ENCODE measurements around the gene CCDC47.

The CCDC47 gene

GRCh38 chr17:63741408-63742173 is 31.8 kb downstream of the CCDC47 start, which contains the start of gene STRADA (continued):
- TF ChIP-seq ZNF776 (tag by site-specific recombination; IDR thresholded peaks at IDR 0.05; ENCODE audit: borderline replicate concordance) = no peak
- no peak for TF ChIP-seq ZNF704 (tag by site-specific recombination; IDR thresholded peaks at IDR 0.05)
- TF ChIP-seq REPIN1 (tag by site-specific recombination; IDR thresholded peaks at IDR 0.05; ENCODE audit: low read depth) = peak; percentile 93; the same call in 1 of the 2 replicates
- TF ChIP-seq ZIC2 (tag by site-specific recombination; IDR thresholded peaks at IDR 0.05) = peak; percentile 89
- TF ChIP-seq OSR2 (tag by site-specific recombination; IDR thresholded peaks at IDR 0.05) = peak; percentile 39
- TF ChIP-seq, protein P1, sequence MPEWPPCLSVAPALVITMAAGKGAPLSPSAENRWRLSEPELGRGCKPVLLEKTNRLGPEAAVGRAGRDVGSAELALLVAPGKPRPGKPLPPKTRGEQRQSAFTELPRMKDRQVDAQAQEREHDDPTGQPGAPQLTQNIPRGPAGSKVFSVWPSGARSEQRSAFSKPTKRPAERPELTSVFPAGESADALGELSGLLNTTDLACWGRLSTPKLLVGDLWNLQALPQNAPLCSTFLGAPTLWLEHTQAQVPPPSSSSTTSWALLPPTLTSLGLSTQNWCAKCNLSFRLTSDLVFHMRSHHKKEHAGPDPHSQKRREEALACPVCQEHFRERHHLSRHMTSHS (tag by site-specific recombination; IDR thresholded peaks at IDR 0.05) = no peak
- TF ChIP-seq ZNF843 (tag by site-specific recombination; IDR thresholded peaks at IDR 0.05) = no peak; the same call in 1 of the 2 replicates
- TF ChIP-seq, protein P2, sequence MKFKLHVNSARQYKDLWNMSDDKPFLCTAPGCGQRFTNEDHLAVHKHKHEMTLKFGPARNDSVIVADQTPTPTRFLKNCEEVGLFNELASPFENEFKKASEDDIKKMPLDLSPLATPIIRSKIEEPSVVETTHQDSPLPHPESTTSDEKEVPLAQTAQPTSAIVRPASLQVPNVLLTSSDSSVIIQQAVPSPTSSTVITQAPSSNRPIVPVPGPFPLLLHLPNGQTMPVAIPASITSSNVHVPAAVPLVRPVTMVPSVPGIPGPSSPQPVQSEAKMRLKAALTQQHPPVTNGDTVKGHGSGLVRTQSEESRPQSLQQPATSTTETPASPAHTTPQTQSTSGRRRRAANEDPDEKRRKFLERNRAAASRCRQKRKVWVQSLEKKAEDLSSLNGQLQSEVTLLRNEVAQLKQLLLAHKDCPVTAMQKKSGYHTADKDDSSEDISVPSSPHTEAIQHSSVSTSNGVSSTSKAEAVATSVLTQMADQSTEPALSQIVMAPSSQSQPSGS (tag by site-specific recombination; IDR thresholded peaks at IDR 0.05; ENCODE audit: low read depth) = no peak
- TF ChIP-seq EGR2 (tag by site-specific recombination; IDR thresholded peaks at IDR 0.05; ENCODE audit: low read depth) = peak; percentile 93
- TF ChIP-seq, protein P3, sequence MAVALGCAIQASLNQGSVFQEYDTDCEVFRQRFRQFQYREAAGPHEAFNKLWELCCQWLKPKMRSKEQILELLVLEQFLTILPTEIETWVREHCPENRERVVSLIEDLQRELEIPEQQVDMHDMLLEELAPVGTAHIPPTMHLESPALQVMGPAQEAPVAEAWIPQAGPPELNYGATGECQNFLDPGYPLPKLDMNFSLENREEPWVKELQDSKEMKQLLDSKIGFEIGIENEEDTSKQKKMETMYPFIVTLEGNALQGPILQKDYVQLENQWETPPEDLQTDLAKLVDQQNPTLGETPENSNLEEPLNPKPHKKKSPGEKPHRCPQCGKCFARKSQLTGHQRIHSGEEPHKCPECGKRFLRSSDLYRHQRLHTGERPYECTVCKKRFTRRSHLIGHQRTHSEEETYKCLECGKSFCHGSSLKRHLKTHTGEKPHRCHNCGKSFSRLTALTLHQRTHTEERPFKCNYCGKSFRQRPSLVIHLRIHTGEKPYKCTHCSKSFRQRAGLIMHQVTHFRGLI (tag by site-specific recombination; IDR thresholded peaks at IDR 0.05) = 0 out of 2 replicates have a peak, but pooled peaks have one; percentile 7
- 0 out of 2 replicates have a peak, but pooled peaks have one; percentile 58 for TF ChIP-seq ZNF624 (tag by site-specific recombination; IDR thresholded peaks at IDR 0.05)
- TF ChIP-seq ZNF37A (tag by site-specific recombination; IDR thresholded peaks at IDR 0.05) = no peak
- TF ChIP-seq ZNF10 (tag by site-specific recombination; IDR thresholded peaks at IDR 0.05) = no peak
- peak; percentile 79 for TF ChIP-seq ZBTB44 (tag by site-specific recombination; IDR thresholded peaks at IDR 0.05)
- TF ChIP-seq, protein P4, sequence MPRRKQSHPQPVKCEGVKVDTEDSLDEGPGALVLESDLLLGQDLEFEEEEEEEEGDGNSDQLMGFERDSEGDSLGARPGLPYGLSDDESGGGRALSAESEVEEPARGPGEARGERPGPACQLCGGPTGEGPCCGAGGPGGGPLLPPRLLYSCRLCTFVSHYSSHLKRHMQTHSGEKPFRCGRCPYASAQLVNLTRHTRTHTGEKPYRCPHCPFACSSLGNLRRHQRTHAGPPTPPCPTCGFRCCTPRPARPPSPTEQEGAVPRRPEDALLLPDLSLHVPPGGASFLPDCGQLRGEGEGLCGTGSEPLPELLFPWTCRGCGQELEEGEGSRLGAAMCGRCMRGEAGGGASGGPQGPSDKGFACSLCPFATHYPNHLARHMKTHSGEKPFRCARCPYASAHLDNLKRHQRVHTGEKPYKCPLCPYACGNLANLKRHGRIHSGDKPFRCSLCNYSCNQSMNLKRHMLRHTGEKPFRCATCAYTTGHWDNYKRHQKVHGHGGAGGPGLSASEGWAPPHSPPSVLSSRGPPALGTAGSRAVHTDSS (tag by site-specific recombination; IDR thresholded peaks at IDR 0.05) = no peak
- peak; percentile 62; the same call in 1 of the 2 replicates for TF ChIP-seq WT1 (tag by site-specific recombination; IDR thresholded peaks at IDR 0.05)
- TF ChIP-seq ZNF544 (tag by site-specific recombination; IDR thresholded peaks at IDR 0.05) = no peak
- TF ChIP-seq, protein P5, sequence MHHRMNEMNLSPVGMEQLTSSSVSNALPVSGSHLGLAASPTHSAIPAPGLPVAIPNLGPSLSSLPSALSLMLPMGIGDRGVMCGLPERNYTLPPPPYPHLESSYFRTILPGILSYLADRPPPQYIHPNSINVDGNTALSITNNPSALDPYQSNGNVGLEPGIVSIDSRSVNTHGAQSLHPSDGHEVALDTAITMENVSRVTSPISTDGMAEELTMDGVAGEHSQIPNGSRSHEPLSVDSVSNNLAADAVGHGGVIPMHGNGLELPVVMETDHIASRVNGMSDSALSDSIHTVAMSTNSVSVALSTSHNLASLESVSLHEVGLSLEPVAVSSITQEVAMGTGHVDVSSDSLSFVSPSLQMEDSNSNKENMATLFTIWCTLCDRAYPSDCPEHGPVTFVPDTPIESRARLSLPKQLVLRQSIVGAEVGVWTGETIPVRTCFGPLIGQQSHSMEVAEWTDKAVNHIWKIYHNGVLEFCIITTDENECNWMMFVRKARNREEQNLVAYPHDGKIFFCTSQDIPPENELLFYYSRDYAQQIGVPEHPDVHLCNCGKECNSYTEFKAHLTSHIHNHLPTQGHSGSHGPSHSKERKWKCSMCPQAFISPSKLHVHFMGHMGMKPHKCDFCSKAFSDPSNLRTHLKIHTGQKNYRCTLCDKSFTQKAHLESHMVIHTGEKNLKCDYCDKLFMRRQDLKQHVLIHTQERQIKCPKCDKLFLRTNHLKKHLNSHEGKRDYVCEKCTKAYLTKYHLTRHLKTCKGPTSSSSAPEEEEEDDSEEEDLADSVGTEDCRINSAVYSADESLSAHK (tag by site-specific recombination; IDR thresholded peaks at IDR 0.05) = peak; percentile 11; the same call in 1 of the 2 replicates
- peak; percentile 69 for TF ChIP-seq ZNF423 (tag by site-specific recombination; IDR thresholded peaks at IDR 0.05)
- TF ChIP-seq ZNF501 (tag by site-specific recombination; IDR thresholded peaks at IDR 0.05) = peak; percentile 83
- TF ChIP-seq KLF17 (tag by site-specific recombination; IDR thresholded peaks at IDR 0.05) = peak; percentile 80
- TF ChIP-seq GLI4 (tag by site-specific recombination; IDR thresholded peaks at IDR 0.05) = peak; percentile 16; the same call in 1 of the 2 replicates
- TF ChIP-seq ZNF239 (tag by site-specific recombination; IDR thresholded peaks at IDR 0.05) = no peak
- peak; percentile 89 for TF ChIP-seq ZBTB8A (tag by site-specific recombination; IDR thresholded peaks at IDR 0.05)
- TF ChIP-seq ZBTB48 (tag by site-specific recombination; IDR thresholded peaks at IDR 0.05) = peak; percentile 78
